Stimulated activated CD8-positive, alpha-beta memory T cell treated with anti-CD3 and anti-CD28 coated beads, Interleukin-12 subunit alpha, Interleukin-12 subunit beta, amount 100 ng/mL, for 24 hours (primary cell): ENCODE measurements around the gene SYNCRIP.
"Not testable (repeated sequence)": the region's sequence is repeated elsewhere in the genome, so short reads cannot be mapped to it uniquely, and the experiment has no call there.

Experiments used
- DNase-seq: peaks from one replicate; pipeline ENCODE4 v3.0.0-alpha.2; 2020; ENCODE audit errors: extremely low read depth

The SYNCRIP gene

GRCh38 chr6:85670573-85670972 is 27.9 kb upstream of the SYNCRIP start:
- no peak for DNase-seq

GRCh38 chr6:85669735-85670194 is 27.1 kb upstream of the SYNCRIP start:
- DNase-seq: no peak

GRCh38 chr6:85662251-85662650 is 19.6 kb upstream of the SYNCRIP start:
- DNase-seq: no peak

GRCh38 chr6:85660181-85660611 is 17.5 kb upstream of the SYNCRIP start:
- DNase-seq: no peak

- no peak for DNase-seq
Observed at GRCh38 chr6:85650606-85651005, 7.9 kb upstream of the SYNCRIP start.

- no peak for DNase-seq
Observed at GRCh38 chr6:85644279-85644762, 1.6 kb upstream of the SYNCRIP start.

- peak; percentile 63 for DNase-seq
Observed at GRCh38 chr6:85643537-85644278, 1.0 kb upstream of the SYNCRIP start.

- peak; percentile 24 for DNase-seq
Observed at GRCh38 chr6:85641897-85642773, 551 bp downstream of the SYNCRIP start.

GRCh38 chr6:85641522-85641896 is 1.2 kb downstream of the SYNCRIP start:
- DNase-seq: no peak

GRCh38 chr6:85640821-85641220 is 1.9 kb downstream of the SYNCRIP start:
- DNase-seq: no peak

GRCh38 chr6:85637579-85637978 is 5.1 kb downstream of the SYNCRIP start:
- no peak for DNase-seq

- no peak for DNase-seq
Observed at GRCh38 chr6:85632164-85632942, 10.3 kb downstream of the SYNCRIP start.

- DNase-seq: not testable (repeated sequence)
Observed at GRCh38 chr6:85631117-85631516, 11.6 kb downstream of the SYNCRIP start.

- DNase-seq: no peak
Observed at GRCh38 chr6:85628353-85628752, 14.3 kb downstream of the SYNCRIP start.

GRCh38 chr6:85620308-85620707 is 22.4 kb downstream of the SYNCRIP start:
- no peak for DNase-seq

- DNase-seq: no peak
Observed at GRCh38 chr6:85614780-85615179, 27.9 kb downstream of the SYNCRIP start.

- DNase-seq: no peak
Observed at GRCh38 chr6:85612690-85613474, 29.8 kb downstream of the SYNCRIP start.

GRCh38 chr6:85610182-85610895 is 32.3 kb downstream of the SYNCRIP start:
- DNase-seq: no peak

GRCh38 chr6:85602100-85602499 is 40.6 kb downstream of the SYNCRIP start:
- no peak for DNase-seq

GRCh38 chr6:85600713-85601313 is 41.9 kb downstream of the SYNCRIP start:
- DNase-seq: no peak
